ENCODE measurements around the gene IQGAP3.

Gene IQGAP3

DNA sequence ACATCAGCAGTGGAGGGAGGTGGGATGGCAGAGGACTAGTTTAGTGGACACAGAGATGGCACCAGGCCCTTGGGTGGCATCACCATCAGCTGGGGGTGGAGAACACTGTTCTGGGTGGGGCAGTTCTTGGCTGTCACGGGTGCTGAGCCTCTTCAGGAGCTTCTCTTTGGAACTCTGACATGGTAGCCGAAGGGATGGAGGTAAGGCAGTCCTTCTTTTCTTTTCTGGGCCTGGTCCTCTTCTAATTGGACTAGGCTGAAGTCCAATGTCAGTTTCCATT is 63.5 kb downstream of the IQGAP3 start:
- no peak for TF ChIP-seq JUND (IDR thresholded peaks at IDR 0.05; ENCODE audit: low read depth)
- no peak for DNase-seq (ENCODE audit: low read depth in 1 of 2, low spot score in 1 of 2)
- in situ Hi-C loops (cut with HindIII; ENCODE audit: low pct_unique_long_range_greater_than_20kb, low sequenced_read_pairs), result no loop called here

DNA sequence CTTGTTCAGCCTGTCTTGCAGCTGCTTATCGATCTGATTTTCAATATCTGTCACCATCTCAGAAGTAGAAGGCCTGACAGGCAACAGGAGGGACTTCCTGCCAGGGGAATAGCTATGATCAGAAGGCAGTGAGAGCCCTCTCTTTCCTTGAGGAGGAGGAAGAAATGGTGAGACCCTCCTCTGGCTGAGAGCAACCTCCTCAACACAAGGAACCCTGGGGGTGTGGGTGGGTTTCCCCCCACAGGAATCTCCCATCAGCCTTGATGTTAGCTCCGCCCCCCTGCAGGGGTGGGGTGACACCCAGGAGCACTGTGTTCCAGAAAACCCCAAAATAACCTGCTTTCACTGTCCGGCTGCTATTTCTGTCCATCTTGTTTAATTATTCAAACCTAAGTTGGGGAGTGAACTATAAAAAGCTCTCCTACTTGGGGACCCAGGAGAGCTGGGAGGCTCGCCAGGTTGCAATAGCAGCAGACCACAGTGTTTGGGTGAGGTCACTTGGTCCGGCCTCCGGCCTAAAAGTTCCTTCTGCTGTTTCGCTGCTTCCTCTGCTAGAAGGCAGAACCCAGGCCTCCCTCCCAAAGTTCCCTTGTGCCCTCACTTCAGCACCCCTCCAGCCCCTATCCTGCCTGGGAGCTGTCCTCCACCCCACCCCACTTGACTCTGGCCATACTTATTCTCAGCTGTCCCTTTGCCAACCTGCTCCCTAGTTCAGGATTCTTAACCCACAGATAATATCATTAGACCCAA is 64.0 kb downstream of the IQGAP3 start:
- in situ Hi-C loops (cut with HindIII; ENCODE audit: low pct_unique_long_range_greater_than_20kb, low sequenced_read_pairs), result no loop called here
- TF ChIP-seq JUND (IDR thresholded peaks at IDR 0.05; ENCODE audit: low read depth), result no peak
- DNase-seq (ENCODE audit: low read depth in 1 of 2, low spot score in 1 of 2), result no peak

DNA sequence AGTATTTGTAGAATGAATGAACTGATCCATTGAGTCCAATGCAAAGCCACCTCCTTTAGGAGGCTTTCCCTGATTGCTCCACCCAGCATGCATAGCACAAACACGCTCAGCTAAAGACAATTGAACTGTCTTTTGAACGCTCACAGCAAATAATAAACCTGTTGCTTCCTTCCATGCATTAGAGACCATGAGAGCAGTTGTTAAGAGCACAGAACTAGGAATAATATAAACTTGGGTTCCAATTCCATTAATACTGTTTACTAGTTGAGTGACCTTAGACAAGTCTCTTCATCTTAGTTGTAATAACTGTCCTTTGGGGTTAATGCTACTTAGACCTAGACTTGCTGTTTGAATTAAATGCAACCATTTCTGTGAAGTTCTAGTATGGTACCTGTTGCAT is 65.9 kb downstream of the IQGAP3 start:
- in situ Hi-C loops (cut with HindIII; ENCODE audit: low pct_unique_long_range_greater_than_20kb, low sequenced_read_pairs), result no loop called here
- TF ChIP-seq JUND (IDR thresholded peaks at IDR 0.05; ENCODE audit: low read depth), result no peak
- DNase-seq (ENCODE audit: low read depth in 1 of 2, low spot score in 1 of 2), result no peak

DNA sequence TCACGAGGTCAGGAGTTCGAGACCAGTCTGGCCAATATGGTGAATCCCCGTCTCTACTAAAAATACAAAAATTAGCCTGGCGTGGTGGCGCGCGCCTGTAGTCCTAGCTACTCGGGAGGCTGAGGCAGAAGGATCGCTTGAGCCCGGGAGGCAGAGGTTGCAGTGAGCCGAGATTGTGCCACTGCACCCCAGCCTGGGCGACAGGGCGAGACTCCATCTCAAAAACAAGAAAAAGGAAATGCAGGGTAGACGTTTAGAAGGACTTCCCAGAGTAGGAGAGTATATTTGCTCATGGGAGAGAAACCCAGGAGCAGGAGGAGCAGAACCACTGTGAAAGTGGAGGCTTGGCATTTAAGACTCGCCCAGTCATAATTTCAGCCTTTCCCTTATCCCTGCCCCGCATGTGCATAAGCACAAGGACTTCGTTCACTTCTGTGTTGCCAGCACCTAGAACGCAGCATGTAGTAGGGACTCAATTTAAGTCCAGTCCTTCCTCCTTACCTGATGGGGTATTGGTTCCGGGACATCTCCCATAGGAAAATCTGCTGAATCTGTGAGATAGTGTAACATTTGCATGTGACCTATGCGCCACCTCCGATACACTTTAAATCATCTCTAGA is 66.6 kb downstream of the IQGAP3 start:
- DNase-seq (ENCODE audit: low read depth in 1 of 2, low spot score in 1 of 2), result no peak
- TF ChIP-seq JUND (IDR thresholded peaks at IDR 0.05; ENCODE audit: low read depth), result no peak
- in situ Hi-C loops (cut with HindIII; ENCODE audit: low pct_unique_long_range_greater_than_20kb, low sequenced_read_pairs), result no loop called here

DNA sequence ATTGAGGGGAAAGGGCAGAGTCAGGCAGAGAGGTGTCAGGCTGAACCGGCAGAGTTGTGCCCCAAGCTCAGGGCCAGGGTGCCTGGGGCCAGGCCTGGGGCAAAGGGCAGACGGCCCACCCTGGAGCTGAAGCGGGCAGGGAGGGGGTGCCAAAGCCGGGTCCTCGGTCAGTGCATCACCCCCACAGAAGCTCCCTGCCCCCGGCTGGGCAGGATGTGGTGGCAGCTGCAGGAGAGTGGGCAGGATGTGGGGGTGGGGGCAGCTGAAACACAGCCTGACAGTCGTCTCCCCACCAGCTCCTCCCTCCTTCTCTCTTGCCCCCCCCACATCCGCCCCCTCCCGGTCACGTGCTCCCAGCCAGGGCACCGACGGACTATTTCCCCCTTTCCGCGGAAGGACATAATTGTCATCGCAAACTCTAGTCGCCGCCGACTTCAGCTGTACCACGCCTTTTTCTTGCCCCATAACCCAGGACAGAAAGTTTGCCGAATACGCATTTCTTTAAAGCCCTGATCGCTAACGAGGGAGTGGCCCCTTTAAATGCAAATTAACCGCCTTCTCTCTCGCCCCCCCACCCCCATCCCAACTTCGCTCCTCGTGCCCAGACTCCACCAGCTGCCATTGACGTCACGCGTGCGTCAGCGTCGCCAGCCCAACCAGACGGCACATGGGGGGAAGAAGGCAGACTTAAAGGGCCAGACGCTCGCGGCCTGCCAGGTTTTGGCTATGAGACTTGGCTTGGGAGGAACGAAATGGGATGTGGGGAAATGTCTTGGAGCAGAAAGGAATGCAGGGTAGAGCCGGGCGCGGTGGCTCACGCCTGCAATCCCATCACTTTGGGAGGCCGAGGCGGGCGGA is 67.3 kb downstream of the IQGAP3 start:
- peak; percentile 89 to 100 for DNase-seq (ENCODE audit: low read depth in 1 of 2, low spot score in 1 of 2)
- TF ChIP-seq JUND (IDR thresholded peaks at IDR 0.05; ENCODE audit: low read depth), result no peak
- in situ Hi-C loops (cut with HindIII; ENCODE audit: low pct_unique_long_range_greater_than_20kb, low sequenced_read_pairs), result no loop called here

DNA sequence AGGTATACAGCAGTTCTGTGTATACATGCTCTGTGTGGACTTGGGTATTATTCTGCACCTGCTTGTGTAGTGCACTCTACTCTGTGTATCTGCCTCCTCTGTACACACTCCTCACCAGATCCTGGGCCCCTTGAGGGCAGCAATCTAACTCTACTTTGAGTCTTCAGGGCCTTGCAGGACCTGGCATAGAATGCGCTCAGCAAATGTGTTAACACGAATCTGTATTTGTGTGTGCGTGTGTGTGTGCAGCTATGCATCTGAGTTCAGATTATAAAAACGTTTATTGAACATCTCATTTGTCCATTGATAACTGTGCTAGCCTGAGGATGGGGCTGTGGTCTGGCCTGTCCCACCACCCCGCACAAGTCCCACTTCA is 67.9 kb downstream of the IQGAP3 start:
- TF ChIP-seq JUND (IDR thresholded peaks at IDR 0.05; ENCODE audit: low read depth), result no peak
- DNase-seq (ENCODE audit: low read depth in 1 of 2, low spot score in 1 of 2), result peak in 1 of 2 experiments; percentile 43
- in situ Hi-C loops (cut with HindIII; ENCODE audit: low pct_unique_long_range_greater_than_20kb, low sequenced_read_pairs), result no loop called here

DNA sequence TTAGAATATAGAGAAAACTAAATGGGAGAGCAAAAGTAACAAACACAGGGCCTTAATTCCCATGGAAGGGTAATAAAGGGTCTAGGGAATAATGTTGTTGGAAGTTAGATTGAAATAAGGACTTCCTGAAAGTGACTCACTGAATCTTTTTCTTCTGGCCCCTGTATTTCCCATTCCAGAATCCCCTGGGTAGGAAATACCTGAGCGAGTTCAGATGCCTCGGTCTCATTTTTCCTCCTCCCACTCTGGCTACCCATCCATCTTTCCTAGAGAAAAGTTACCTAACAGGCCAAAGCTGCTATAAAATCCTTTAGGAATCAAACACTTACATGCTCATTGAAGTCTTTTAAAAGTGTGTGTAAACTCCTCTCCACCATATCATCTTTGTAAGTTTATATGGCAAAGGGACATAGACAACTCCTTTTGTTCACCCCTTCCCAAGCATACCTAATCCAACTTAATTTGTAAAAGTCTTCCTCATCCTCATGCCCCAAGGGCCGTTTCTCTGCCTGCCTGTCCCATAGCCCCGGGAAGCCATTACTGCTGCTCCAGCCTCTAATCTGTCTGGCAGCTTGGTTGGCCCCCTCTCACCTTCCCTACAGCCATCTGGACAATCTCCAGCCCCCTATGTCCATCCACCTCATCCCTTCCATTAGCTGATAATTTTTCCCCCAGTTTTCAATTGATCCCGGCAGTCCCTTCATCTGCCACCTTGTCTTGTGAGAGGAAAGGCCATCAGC is 68.5 kb downstream of the IQGAP3 start:
- in situ Hi-C loops (cut with HindIII; ENCODE audit: low pct_unique_long_range_greater_than_20kb, low sequenced_read_pairs), result no loop called here
- peak in 1 of 2 experiments; percentile 32 for DNase-seq (ENCODE audit: low read depth in 1 of 2, low spot score in 1 of 2)
- TF ChIP-seq JUND (IDR thresholded peaks at IDR 0.05; ENCODE audit: low read depth), result no peak

DNA sequence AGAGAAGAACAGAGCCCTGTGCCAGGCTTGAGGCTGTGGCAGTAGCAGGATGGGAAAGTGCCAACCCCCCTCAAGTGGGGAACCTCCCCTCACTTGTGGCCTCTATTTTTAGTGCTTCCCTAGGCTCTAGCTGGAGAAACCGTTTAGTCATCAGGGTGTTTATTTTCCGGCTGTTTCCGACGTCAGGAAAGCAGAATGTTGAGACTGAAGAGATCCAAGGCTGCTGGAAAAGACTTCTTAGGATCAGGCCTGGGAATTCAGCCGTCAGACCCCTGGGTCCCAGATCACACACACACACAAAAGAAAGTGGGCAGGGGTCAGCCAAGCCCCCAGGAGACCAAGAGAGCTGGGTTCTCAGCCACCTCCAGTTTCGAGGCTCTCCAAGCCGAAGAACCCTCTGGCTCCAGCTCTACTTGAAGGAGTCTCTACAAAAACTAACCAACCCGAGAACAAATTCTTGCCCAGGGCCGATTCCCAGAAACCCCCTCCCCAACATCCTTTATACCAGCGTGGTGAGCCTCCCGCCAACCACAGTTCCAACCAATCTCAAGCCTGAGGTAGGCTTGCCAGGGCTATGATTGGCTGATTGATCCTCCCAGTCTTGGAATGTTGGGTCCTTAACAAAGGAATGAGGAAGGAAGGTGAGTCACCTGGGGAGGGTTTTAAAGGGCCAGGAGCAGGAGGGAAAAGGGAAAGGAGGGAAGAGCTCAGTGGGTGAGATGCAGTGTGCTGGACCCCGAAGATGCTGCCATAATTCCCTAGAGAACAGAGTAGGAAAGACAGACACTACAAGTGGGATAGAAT is 69.3 kb downstream of the IQGAP3 start:
- in situ Hi-C loops (cut with HindIII; ENCODE audit: low pct_unique_long_range_greater_than_20kb, low sequenced_read_pairs), result no loop called here
- TF ChIP-seq JUND (IDR thresholded peaks at IDR 0.05; ENCODE audit: low read depth), result peak; percentile 93
- DNase-seq (ENCODE audit: low read depth in 1 of 2, low spot score in 1 of 2), result peak; percentile 96 to 98

DNA sequence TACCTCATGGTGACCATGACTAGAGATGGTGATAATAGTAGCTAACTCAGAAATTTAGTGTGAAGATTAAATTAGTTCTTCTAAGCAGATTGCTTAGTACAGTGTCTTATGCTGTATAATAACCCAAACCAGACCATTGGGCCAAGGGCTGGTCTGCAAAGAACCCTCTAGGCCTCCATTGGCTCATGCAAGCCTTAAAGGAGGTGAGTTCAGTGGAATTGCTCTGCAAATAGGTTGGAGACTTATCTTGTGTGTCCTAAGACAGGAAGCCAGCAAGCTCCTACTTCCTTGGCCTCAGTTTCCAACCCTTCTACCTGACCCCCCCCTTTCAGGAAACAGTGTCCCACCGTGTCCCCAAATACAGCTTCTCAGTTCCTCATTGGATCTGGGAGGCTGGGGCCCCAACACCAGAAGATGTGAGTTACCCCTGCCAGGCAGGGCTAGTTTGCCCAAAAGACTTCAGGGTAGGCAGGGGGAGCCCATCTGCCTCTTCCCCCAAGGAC is 69.9 kb downstream of the IQGAP3 start:
- TF ChIP-seq JUND (IDR thresholded peaks at IDR 0.05; ENCODE audit: low read depth), result no peak
- in situ Hi-C loops (cut with HindIII; ENCODE audit: low pct_unique_long_range_greater_than_20kb, low sequenced_read_pairs), result no loop called here
- DNase-seq (ENCODE audit: low read depth in 1 of 2, low spot score in 1 of 2), result no peak

DNA sequence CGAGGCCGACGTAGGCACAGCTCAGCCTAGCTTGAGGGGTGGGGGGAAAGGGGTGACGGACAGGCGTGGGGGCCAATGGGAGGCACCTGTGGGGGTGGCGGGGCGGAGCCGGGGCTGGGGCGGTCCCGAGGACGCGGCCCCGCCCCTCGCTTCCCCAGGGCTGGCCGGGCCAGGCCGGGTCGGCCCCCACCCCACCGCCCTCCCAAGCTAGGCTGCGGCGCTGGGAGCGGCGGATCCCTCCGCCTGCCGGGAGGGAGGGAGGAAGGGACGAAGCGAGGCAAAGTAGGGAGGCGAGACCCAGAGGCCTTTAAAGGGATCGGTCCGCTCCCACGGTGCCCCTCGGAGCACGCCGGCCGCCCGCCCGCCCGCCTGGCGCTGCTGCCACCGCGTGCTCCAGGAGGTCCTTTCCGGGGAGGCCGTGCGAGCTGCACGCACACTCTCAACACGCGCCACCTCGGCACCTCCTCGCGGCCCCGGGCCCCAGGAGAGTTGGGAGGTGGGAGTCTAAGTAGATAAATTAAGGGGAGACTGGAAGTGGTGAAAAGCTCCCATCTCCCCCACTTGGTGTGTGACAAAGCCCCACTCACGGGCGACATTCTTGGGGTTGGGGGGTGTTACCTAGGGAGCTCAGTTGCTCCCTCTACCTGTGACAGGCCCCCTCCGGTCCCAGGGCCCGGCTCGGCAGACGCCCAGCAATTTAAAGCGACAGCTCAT is 71.4 kb downstream of the IQGAP3 start:
- TF ChIP-seq JUND (IDR thresholded peaks at IDR 0.05; ENCODE audit: low read depth), result no peak
- DNase-seq (ENCODE audit: low read depth in 1 of 2, low spot score in 1 of 2), result peak; percentile 97 to 98
- in situ Hi-C loops (cut with HindIII; ENCODE audit: low pct_unique_long_range_greater_than_20kb, low sequenced_read_pairs), result no loop called here

DNA sequence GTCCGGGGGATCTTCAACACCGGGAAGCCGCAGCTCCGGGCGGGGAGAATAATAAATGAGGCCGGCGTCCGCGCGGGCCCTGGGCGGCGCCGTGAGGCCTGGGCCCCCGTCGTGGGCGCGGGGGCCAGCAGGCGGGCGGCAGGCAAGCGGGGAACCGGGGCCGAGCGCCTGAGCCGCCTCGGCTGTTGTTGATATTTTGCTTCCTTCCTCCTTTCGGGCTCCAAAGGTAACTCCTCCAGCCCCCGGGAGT is 71.9 kb downstream of the IQGAP3 start, which contains the start of gene MEF2D:
Gene MEF2D (minus strand): TSS at position 233 of the 250 bp plus-strand sequence. CDS start 17,483 bp downstream, outside the sequence.
- DNase-seq (ENCODE audit: low read depth in 1 of 2, low spot score in 1 of 2), result no peak
- TF ChIP-seq JUND (IDR thresholded peaks at IDR 0.05; ENCODE audit: low read depth), result no peak
- in situ Hi-C loops (cut with HindIII; ENCODE audit: low pct_unique_long_range_greater_than_20kb, low sequenced_read_pairs), result no loop called here

Data from T47D (cell line).